ENCODE measurements around the gene STX16.

The STX16 gene

GRCh38 chr20:58621906-58622548, 29.1 kb upstream of the STX16 start:
- Histone ChIP-seq H3K9me3 (ENCODE audit: severe bottlenecking) (peaks cover 14% of the 10 kb centered on the region), H3K27me3 (ENCODE audit: insufficient read depth, low read depth, severe bottlenecking) (no peaks in the 10 kb centered on the region), H3K36me3 (no peaks in the 10 kb centered on the region), H3K27ac (no peak overlapping the region), H3K4me3 (ENCODE audit: low read depth, low read length) (no peak overlapping the region)
- DNase-seq, result no peak
- TF ChIP-seq, protein P1, sequence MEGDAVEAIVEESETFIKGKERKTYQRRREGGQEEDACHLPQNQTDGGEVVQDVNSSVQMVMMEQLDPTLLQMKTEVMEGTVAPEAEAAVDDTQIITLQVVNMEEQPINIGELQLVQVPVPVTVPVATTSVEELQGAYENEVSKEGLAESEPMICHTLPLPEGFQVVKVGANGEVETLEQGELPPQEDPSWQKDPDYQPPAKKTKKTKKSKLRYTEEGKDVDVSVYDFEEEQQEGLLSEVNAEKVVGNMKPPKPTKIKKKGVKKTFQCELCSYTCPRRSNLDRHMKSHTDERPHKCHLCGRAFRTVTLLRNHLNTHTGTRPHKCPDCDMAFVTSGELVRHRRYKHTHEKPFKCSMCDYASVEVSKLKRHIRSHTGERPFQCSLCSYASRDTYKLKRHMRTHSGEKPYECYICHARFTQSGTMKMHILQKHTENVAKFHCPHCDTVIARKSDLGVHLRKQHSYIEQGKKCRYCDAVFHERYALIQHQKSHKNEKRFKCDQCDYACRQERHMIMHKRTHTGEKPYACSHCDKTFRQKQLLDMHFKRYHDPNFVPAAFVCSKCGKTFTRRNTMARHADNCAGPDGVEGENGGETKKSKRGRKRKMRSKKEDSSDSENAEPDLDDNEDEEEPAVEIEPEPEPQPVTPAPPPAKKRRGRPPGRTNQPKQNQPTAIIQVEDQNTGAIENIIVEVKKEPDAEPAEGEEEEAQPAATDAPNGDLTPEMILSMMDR (IDR thresholded peaks at IDR 0.05; ENCODE audit: low read depth, low read length), result peak; percentile 11; the same call in 1 of the 2 replicates

DNA sequence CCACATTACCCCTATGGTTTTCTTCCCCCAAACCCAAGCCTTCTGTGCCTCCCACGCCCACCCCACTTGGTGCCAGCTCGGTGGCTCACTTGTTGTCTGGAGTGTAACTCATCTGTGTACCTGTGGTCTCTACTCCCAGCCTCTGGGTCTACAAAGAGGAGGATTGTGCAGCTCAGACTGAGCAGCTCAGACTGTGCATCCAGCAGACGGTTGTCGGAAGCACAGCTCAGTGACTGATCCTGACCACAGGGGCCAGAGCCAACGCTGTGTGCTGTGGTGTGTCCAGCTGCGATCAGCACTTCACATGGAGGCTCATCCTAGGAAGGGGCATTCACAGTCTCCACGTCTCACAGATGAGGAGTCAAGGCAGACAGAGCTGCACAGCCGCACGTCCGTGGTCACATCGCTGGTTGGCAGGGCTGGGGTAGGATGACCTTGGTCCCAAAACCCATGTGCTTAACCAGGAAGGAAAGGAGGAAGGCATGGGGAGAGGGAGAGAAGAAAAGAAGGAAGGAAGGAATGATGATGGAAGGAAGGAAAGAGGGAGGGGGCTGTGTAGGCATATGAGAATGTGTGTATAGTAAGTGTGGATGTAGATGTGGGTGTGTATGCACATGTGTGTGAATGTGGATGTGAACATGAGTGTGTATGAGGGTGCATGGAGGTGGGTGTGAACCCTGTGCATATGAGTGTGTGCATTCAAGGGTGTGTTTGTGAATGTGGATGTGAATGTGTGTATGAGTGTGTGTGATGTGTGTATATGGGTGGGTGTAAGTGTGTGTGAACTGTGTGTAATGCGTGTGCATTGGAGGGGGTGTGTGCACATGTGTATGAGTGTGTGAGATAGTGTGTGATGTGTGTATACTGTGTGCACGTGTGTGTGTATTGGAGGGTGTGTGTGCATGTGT, 28.2 kb upstream of the STX16 start:
- DNase-seq, result no peak
- no peaks in the 10 kb centered on the region for H3K27me3 ChIP-seq (ENCODE audit: insufficient read depth, low read depth, severe bottlenecking)
- H3K27ac ChIP-seq, result no peak overlapping the region
- TF ChIP-seq, protein P1 (IDR thresholded peaks at IDR 0.05; ENCODE audit: low read depth, low read length), result no peak
- no peak overlapping the region for H3K4me3 ChIP-seq (ENCODE audit: low read depth, low read length)
- peaks cover 14% of the 10 kb centered on the region for H3K9me3 ChIP-seq (ENCODE audit: severe bottlenecking)
- H3K36me3 ChIP-seq, result no peaks in the 10 kb centered on the region

DNA sequence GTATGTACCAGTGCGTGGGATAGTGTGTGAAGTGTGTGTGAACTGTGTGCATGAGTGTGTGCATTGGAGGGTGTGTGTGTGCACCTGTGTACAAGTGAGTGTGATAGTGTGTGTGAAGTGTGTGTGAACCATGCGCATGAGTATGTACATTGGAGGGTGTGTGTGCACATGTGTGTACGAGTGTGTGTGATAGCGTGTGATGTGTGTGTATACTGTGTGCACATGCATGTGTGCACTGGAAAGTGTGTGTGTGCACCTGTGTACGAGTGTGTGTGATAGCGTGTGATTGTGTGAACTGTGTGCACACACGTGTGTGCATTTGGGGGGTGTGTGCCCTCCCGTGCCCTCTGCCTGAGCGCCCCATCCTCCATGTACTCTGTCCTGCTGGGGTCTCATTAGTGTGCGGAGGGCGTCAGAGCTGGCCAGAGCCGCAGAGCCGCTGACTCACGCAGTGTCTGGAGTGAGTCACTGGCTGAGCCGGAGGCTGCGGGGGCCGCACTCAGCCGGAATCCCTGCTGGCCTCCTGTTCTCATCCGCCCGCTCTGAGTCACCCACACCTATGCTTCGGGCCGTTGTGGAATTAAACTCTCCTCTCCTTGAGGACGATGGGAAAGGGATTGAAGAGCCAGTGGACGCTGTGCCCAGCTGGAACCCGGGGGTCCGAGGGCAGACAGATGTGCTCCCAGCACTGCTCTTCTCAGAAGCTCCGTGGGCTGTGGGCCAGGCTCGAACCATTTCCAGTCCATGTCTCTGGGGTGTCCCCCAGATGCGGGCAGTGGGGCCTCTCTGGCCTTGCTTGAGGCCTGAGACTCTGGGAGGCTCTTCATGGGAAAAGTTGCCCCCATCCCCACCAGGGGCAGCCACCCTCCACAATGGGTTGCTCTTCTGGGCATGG, 27.3 kb upstream of the STX16 start:
- H3K27ac ChIP-seq, result no peak overlapping the region
- no peak for DNase-seq
- no peaks in the 10 kb centered on the region for H3K36me3 ChIP-seq
- TF ChIP-seq, protein P1 (IDR thresholded peaks at IDR 0.05; ENCODE audit: low read depth, low read length), result no peak
- peaks cover 14% of the 10 kb centered on the region for H3K9me3 ChIP-seq (ENCODE audit: severe bottlenecking)
- no peak overlapping the region for H3K4me3 ChIP-seq (ENCODE audit: low read depth, low read length)
- no peaks in the 10 kb centered on the region for H3K27me3 ChIP-seq (ENCODE audit: insufficient read depth, low read depth, severe bottlenecking)

- Histone ChIP-seq H3K27me3 (ENCODE audit: insufficient read depth, low read depth, severe bottlenecking) (no peaks in the 10 kb centered on the region), H3K27ac (no peak overlapping the region)
Measured at GRCh38 chr20:58624687-58625086, 26.4 kb upstream of the STX16 start.

DNA sequence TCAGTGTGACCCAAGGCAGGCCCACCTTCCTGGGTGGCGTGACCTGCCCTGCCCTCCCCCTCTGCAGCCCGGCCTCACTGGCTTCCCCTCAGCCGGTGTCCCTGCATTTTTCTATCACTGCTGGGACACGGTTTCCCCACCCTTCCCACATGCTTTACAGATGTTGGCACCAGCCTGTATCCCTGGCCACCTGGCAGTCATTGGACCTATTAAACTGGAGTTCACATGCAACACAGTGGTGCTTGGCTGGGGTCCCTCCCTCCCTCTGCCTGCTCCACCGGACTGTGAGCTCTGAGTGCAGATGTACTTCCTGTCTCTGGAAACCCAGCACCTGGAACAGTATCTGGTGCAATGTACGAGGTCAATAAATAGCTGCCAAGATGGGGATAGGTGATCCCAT, 25.5 kb upstream of the STX16 start:
- H3K9me3 ChIP-seq (ENCODE audit: severe bottlenecking), result peaks cover 14% of the 10 kb centered on the region
- DNase-seq, result no peak
- TF ChIP-seq, protein P1 (IDR thresholded peaks at IDR 0.05; ENCODE audit: low read depth, low read length), result no peak
- H3K27ac ChIP-seq, result no peak overlapping the region
- H3K27me3 ChIP-seq (ENCODE audit: insufficient read depth, low read depth, severe bottlenecking), result no peaks in the 10 kb centered on the region
- no peak overlapping the region for H3K4me3 ChIP-seq (ENCODE audit: low read depth, low read length)
- H3K36me3 ChIP-seq, result no peaks in the 10 kb centered on the region

More at GRCh38 chr20:58624687-58625086, 26.4 kb upstream of the STX16 start:
- Histone ChIP-seq H3K36me3 (no peaks in the 10 kb centered on the region), H3K9me3 (ENCODE audit: severe bottlenecking) (peaks cover 14% of the 10 kb centered on the region), H3K4me3 (ENCODE audit: low read depth, low read length) (no peak overlapping the region)
- DNase-seq, result no peak
- TF ChIP-seq, protein P1 (IDR thresholded peaks at IDR 0.05; ENCODE audit: low read depth, low read length), result no peak

Data from WERI-Rb-1 (cell line).